ENCODE data around the gene COL4A2. TPM values are rescaled to one million over a fixed set of nuclear protein-coding genes. Genes with fewer than 3 reads are reported as not detected.

COL4A2 gene
- polyA plus RNA-seq, 1 donor (not counting 4 experiments of a cell fraction or from before 2014, with no cell fraction given): 30.7 TPM

DNA sequence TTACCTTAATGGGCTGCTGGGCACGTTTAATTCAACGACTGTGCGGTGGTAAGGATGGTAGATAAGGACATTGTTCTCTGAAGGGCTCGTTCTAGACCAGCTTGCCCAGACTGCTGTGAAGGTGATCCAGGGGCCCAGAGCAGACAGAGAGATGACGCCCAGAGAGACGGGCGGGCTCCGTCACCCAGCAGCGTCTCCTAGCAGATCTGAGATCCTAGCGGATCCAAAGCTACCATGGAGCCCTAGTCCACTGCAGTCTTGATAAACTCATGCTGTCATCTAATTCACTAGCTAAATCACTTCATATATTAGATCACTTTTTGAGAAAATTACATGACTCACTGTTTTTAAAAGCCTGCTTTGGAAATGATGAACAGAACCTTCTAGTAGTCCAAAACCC lies 21.5 kb downstream of the COL4A2 start:
- Histone ChIP-seq H4K20me1 (ENCODE audit: control insufficient read depth, extremely low read depth, insufficient read depth, low read length) (no peaks in the 10 kb centered on the region), H3K79me2 (ENCODE audit: control insufficient read depth, insufficient read depth, low read length) (peaks cover 76% of the 10 kb centered on the region), H3K9ac (ENCODE audit: control insufficient read depth, extremely low read depth, insufficient read depth, low read length) (no peak overlapping the region), H3K4me1 (ENCODE audit: control insufficient read depth, extremely low read depth, insufficient read depth, low read length) (peaks cover 5% of the 10 kb centered on the region), H3K36me3 (ENCODE audit: control insufficient read depth in 2 of 2, extremely low read depth in 1 of 2, insufficient read depth in 2 of 2, low read length in 2 of 2) (peaks cover 0 to 5% of the 10 kb centered on the region in 2 experiments), H3K27ac (ENCODE audit: control insufficient read depth, insufficient read depth, low read length) (no peak overlapping the region), H2AFZ (ENCODE audit: control insufficient read depth, low read length) (no peak overlapping the region), H3K9me1 (ENCODE audit: control insufficient read depth, extremely low read depth, insufficient read depth, low read length) (no peaks in the 10 kb centered on the region), H3K4me3 (ENCODE audit: control insufficient read depth in 2 of 3, extremely low read depth in 1 of 3, insufficient read depth in 2 of 3, low read depth in 1 of 3, low read length in 3 of 3) (no peak overlapping the region), H3K4me2 (ENCODE audit: control insufficient read depth, extremely low read depth, insufficient read depth, low read depth, low read length) (no peak overlapping the region), H3K9me3 (ENCODE audit: control insufficient read depth, low read depth, low read length) (no peaks in the 10 kb centered on the region), H3K27me3 (ENCODE audit: control insufficient read depth, extremely low read depth, insufficient read depth, low read length) (no peaks in the 10 kb centered on the region)
- no peak for FAIRE-seq
- dilution Hi-C loops (cut with MboI; ENCODE audit: extremely low pct_ligation_motif_present, low sequenced_read_pairs): no loop called here
- no peak for DNase-seq (ENCODE audit: low read depth, low spot score)
- TF ChIP-seq EZH2 (IDR thresholded peaks at IDR 0.05; ENCODE audit: low read length): no peak
- TF ChIP-seq, protein P1, sequence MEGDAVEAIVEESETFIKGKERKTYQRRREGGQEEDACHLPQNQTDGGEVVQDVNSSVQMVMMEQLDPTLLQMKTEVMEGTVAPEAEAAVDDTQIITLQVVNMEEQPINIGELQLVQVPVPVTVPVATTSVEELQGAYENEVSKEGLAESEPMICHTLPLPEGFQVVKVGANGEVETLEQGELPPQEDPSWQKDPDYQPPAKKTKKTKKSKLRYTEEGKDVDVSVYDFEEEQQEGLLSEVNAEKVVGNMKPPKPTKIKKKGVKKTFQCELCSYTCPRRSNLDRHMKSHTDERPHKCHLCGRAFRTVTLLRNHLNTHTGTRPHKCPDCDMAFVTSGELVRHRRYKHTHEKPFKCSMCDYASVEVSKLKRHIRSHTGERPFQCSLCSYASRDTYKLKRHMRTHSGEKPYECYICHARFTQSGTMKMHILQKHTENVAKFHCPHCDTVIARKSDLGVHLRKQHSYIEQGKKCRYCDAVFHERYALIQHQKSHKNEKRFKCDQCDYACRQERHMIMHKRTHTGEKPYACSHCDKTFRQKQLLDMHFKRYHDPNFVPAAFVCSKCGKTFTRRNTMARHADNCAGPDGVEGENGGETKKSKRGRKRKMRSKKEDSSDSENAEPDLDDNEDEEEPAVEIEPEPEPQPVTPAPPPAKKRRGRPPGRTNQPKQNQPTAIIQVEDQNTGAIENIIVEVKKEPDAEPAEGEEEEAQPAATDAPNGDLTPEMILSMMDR (optimal IDR thresholded peaks at IDR 0.05 in 1 of 3, IDR thresholded peaks at IDR 0.05 in 1 of 3, conservative IDR thresholded peaks at IDR 0.05 in 1 of 3; ENCODE audit: extremely low read depth in 1 of 3, insufficient read depth in 2 of 3, low read length in 3 of 3): no peak

DNA sequence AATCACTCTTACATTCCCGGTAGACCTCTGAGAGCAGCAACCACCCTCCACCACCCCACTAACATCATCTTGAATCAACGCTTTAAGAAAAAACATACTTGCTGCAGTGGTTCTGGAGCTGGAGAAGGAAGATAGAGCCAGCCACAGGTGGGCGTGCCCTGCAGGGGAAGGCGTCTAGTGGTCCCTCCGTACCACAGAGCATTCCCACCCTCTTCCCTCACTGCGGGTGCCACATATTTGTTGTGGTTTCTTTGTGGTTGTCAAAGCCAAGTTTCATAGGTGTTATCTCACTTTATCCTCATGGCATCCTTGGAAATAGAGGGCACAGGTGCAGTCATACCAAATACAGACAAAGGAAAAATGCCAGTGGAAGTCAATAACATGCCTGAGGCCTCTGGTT lies 22.2 kb downstream of the COL4A2 start:
- no peaks in the 10 kb centered on the region for H3K9me1 ChIP-seq (ENCODE audit: control insufficient read depth, extremely low read depth, insufficient read depth, low read length)
- no peaks in the 10 kb centered on the region for H4K20me1 ChIP-seq (ENCODE audit: control insufficient read depth, extremely low read depth, insufficient read depth, low read length)
- H3K9me3 ChIP-seq (ENCODE audit: control insufficient read depth, low read depth, low read length): no peaks in the 10 kb centered on the region
- H3K36me3 ChIP-seq (ENCODE audit: control insufficient read depth in 2 of 2, extremely low read depth in 1 of 2, insufficient read depth in 2 of 2, low read length in 2 of 2): peaks cover 0 to 5% of the 10 kb centered on the region in 2 experiments
- DNase-seq (ENCODE audit: low read depth, low spot score) (no peak), FAIRE-seq (no peak)
- H3K4me2 ChIP-seq (ENCODE audit: control insufficient read depth, extremely low read depth, insufficient read depth, low read depth, low read length): no peak overlapping the region
- no peak overlapping the region for H2AFZ ChIP-seq (ENCODE audit: control insufficient read depth, low read length)
- H3K4me1 ChIP-seq (ENCODE audit: control insufficient read depth, extremely low read depth, insufficient read depth, low read length): peaks cover 11% of the 10 kb centered on the region
- H3K9ac ChIP-seq (ENCODE audit: control insufficient read depth, extremely low read depth, insufficient read depth, low read length): no peak overlapping the region
- no peak for TF ChIP-seq EZH2 (IDR thresholded peaks at IDR 0.05; ENCODE audit: low read length)
- TF ChIP-seq, protein P1 (optimal IDR thresholded peaks at IDR 0.05 in 1 of 3, IDR thresholded peaks at IDR 0.05 in 1 of 3, conservative IDR thresholded peaks at IDR 0.05 in 1 of 3; ENCODE audit: extremely low read depth in 1 of 3, insufficient read depth in 2 of 3, low read length in 3 of 3): no peak
- dilution Hi-C loops (cut with MboI; ENCODE audit: extremely low pct_ligation_motif_present, low sequenced_read_pairs): no loop called here
- peaks cover 69% of the 10 kb centered on the region for H3K79me2 ChIP-seq (ENCODE audit: control insufficient read depth, insufficient read depth, low read length)
- no peak overlapping the region for H3K27ac ChIP-seq (ENCODE audit: control insufficient read depth, insufficient read depth, low read length)
- H3K4me3 ChIP-seq (ENCODE audit: control insufficient read depth in 2 of 3, extremely low read depth in 1 of 3, insufficient read depth in 2 of 3, low read depth in 1 of 3, low read length in 3 of 3): no peak overlapping the region
- no peaks in the 10 kb centered on the region for H3K27me3 ChIP-seq (ENCODE audit: control insufficient read depth, extremely low read depth, insufficient read depth, low read length)

Measured in keratinocyte (primary cell).